SH-SY5Y (cell line): Measurements from ENCODE around the gene ITPR2.

Experiments
- GATA2 ChIP-seq: IDR thresholded peaks from 2 replicates; pipeline ENCODE4 v1.6.1; 2011; ENCODE audit warnings: mild to moderate bottlenecking, low read depth, low read length
- GATA3 ChIP-seq: IDR thresholded peaks from 2 replicates; pipeline ENCODE4 v1.6.1; 2011; ENCODE audit warnings: low read depth, mild to moderate bottlenecking, low read length, moderate library complexity

DNA sequence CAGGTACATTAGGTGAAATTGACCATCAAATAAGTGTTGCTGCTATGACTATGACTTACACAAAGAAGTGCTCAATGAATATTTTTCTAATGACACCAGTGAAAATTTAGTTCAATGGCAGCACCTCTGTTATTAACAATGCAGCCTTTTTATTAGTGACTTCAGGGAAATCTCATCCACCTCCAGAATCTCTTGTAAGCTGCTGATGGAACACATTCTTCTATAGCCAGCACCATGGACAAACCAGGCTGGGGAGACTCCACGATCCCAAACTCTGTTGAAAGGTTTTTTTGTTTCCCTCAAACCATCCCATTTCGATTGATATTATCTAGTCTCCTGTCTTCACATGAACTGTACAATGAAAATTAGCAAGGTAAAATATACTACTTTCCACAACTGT is 265.9 kb downstream of the ITPR2 start:
- TF ChIP-seq GATA2 (no peak), GATA3 (no peak)
